Activated naive CD4-positive, alpha-beta T cell treated with anti-CD3 and anti-CD28 coated beads, Interleukin-2, amount 10 ng/mL, durations not matched to agents 7 days and 5 days (primary cell): Measurements from ENCODE around the gene MEMO1.
A peak's percentile ranks its signal among the peaks of the same experiment; 100 is the strongest.
"Not testable (repeated sequence)": the region's sequence is repeated elsewhere in the genome, so short reads cannot be mapped to it uniquely, and the experiment has no call there.

ENCODE experiments used
- CTCF ChIA-PET: fragments of 350-600 bp; sonication (Branson Sonifier 250); formaldehyde crosslinking; loops from one replicate; lab custom pipeline; 2021; ENCODE audit warnings: antibody characterized with exemption; lab: Charles Lee
- DNase-seq: peaks from one replicate; pipeline ENCODE4 v3.0.0-alpha.2; 2020
- H3K27ac Mint-ChIP-seq: one replicate; pipeline ENCODE4 v1.8.0; 2021; ENCODE audit warnings: mild to moderate bottlenecking, moderate library complexity, mixed read lengths
- H3K27me3 Mint-ChIP-seq: one replicate; pipeline ENCODE4 v1.8.0; 2021; ENCODE audit warnings: mild to moderate bottlenecking, mixed read lengths
- H3K36me3 Mint-ChIP-seq: one replicate; pipeline ENCODE4 v1.8.0; 2021; ENCODE audit warnings: mixed read lengths
- H3K4me1 Mint-ChIP-seq: one replicate; pipeline ENCODE4 v1.8.0; 2021; ENCODE audit warnings: mixed read lengths
- H3K4me3 Mint-ChIP-seq: one replicate; pipeline ENCODE4 v1.8.0; 2021; ENCODE audit warnings: mild to moderate bottlenecking, moderate library complexity, mixed read lengths
- H3K9me3 Mint-ChIP-seq: one replicate; pipeline ENCODE4 v1.8.0; 2021; ENCODE audit warnings: mixed read lengths

Gene MEMO1

GRCh38 chr2:32010670-32011484 lies at the start of gene MEMO1:
MEMO1 (minus strand) TSS chr2:32011008; CDS start chr2:32010247, 761 bp downstream.
- peak; percentile 95 for DNase-seq
- H3K4me1 Mint-ChIP-seq, result peaks cover 41% of the 10 kb centered on the region
- CTCF ChIA-PET, result interaction anchor here (0.5 kb wide), 1 partner anchor 764 kb away, joined by 3 read pairs; no protein-coding TSS in a partner anchor
- peak within 1 kb of the TSS; percentile 96 for H3K27ac Mint-ChIP-seq
- peak within 1 kb of the TSS; percentile 85 for H3K4me3 Mint-ChIP-seq
- no peaks in the 10 kb centered on the region for H3K27me3 Mint-ChIP-seq
- peaks cover 6% of the 10 kb centered on the region for H3K36me3 Mint-ChIP-seq
- no peaks in the 10 kb centered on the region for H3K9me3 Mint-ChIP-seq

GRCh38 chr2:32060266-32060665 lies 49.5 kb upstream of the MEMO1 start:
- Mint-ChIP-seq H3K4me3 (no peak overlapping the region), H3K36me3 (no peaks in the 10 kb centered on the region), H3K4me1 (peaks cover 19% of the 10 kb centered on the region), H3K27ac (no peak overlapping the region), H3K9me3 (no peaks in the 10 kb centered on the region), H3K27me3 (peaks cover 25% of the 10 kb centered on the region)
- DNase-seq, result no peak
- CTCF ChIA-PET, result no interaction called here

DNA sequence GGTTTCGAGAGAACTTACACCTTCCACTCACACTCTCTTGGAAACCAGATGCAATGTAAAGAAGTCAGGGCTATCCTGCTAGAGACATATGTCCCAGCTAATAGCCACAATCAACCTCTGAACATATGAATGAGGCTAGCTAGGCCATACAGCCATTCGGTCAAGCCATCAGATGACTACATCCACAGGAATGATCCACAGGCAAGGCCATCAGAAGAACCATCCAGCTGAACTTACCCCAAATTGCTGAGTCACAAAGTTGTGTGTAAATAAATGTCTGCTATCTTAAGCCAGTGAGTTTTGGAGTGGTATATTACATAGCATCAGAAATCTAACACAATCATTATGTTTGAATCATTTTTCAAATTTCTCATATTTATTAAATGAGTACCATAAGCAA lies 47.3 kb upstream of the MEMO1 start:
- no peaks in the 10 kb centered on the region for H3K36me3 Mint-ChIP-seq
- no peak overlapping the region for H3K4me3 Mint-ChIP-seq
- DNase-seq, result no peak
- CTCF ChIA-PET, result no interaction called here
- H3K9me3 Mint-ChIP-seq, result no peaks in the 10 kb centered on the region
- peaks cover 23% of the 10 kb centered on the region for H3K27me3 Mint-ChIP-seq
- H3K27ac Mint-ChIP-seq, result no peak overlapping the region
- peaks cover 13% of the 10 kb centered on the region for H3K4me1 Mint-ChIP-seq

DNA sequence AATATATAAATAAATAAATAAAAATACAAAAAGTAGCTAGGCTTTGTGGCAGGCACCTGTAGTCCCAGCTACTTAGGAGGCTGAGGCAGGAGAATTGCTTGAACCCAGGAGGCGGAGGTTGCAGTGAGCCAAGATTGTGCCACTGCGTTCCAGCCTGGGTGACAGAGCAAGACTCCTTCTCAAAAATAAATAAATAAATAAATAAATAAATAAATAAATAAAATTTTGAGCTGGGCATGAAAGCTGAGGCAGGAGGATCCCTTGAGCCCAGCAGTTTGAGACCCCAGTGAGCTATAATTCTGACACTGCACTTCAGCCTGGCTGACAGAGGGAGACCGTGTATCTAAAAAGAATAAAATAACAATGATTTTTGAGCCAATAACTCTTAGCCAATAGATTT lies 43.8 kb upstream of the MEMO1 start:
- H3K27ac Mint-ChIP-seq, H3K27me3 Mint-ChIP-seq, H3K4me3 Mint-ChIP-seq, H3K36me3 Mint-ChIP-seq, CTCF ChIA-PET, H3K9me3 Mint-ChIP-seq, DNase-seq, H3K4me1 Mint-ChIP-seq: not testable (repeated sequence)

GRCh38 chr2:32051836-32052439 lies 41.1 kb upstream of the MEMO1 start:
- no peaks in the 10 kb centered on the region for H3K9me3 Mint-ChIP-seq
- no peak overlapping the region for H3K27ac Mint-ChIP-seq
- H3K4me3 Mint-ChIP-seq, result no peak overlapping the region
- no peaks in the 10 kb centered on the region for H3K4me1 Mint-ChIP-seq
- no peaks in the 10 kb centered on the region for H3K36me3 Mint-ChIP-seq
- CTCF ChIA-PET, result no interaction called here
- H3K27me3 Mint-ChIP-seq, result peaks cover under 1% of the 10 kb centered on the region
- no peak for DNase-seq

DNA sequence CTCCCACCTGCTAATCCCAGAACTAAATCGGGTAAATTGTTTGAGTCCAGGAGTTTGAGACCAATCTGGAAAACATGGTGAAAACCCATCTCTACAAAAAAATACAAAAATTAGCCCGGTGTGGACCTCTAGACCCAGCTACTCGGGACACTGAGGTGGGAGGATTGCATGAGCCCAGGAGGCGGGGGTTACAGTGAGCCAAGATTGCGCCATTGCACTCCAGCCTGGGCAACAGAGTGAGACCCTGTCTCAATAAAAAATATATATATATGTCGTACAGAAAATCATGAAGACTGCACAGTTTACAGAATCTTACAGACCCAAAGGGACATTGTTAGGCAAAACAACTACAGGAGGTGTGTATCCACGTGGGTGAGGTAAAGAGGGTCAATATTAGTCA lies 32.8 kb upstream of the MEMO1 start:
- CTCF ChIA-PET, result no interaction called here
- no peak overlapping the region for H3K4me3 Mint-ChIP-seq
- H3K4me1 Mint-ChIP-seq, result peaks cover 17% of the 10 kb centered on the region
- no peaks in the 10 kb centered on the region for H3K36me3 Mint-ChIP-seq
- DNase-seq, result no peak
- H3K27me3 Mint-ChIP-seq, result peaks cover 7% of the 10 kb centered on the region
- no peak overlapping the region for H3K27ac Mint-ChIP-seq
- H3K9me3 Mint-ChIP-seq, result no peaks in the 10 kb centered on the region

GRCh38 chr2:32039447-32040219 lies 28.8 kb upstream of the MEMO1 start, which contains the start of gene DPY30:
DPY30 (minus strand) TSS chr2:32039805; CDS start chr2:32039456, 349 bp downstream.
- CTCF ChIA-PET, result interaction anchor here (1.0 to 1.3 kb wide), 2 partner anchors 24 to 31 kb away, joined by 5 to 6 read pairs; partner anchors contain the start of gene SPAST
- peak; percentile 94 for DNase-seq
- H3K36me3 Mint-ChIP-seq, result peaks cover 4% of the 10 kb centered on the region
- H3K4me1 Mint-ChIP-seq, result peaks cover 20% of the 10 kb centered on the region
- peak within 1 kb of the TSS; percentile 82 for H3K4me3 Mint-ChIP-seq
- peak within 1 kb of the TSS; percentile 90 for H3K27ac Mint-ChIP-seq
- peaks cover 3% of the 10 kb centered on the region for H3K27me3 Mint-ChIP-seq
- no peaks in the 10 kb centered on the region for H3K9me3 Mint-ChIP-seq

DNA sequence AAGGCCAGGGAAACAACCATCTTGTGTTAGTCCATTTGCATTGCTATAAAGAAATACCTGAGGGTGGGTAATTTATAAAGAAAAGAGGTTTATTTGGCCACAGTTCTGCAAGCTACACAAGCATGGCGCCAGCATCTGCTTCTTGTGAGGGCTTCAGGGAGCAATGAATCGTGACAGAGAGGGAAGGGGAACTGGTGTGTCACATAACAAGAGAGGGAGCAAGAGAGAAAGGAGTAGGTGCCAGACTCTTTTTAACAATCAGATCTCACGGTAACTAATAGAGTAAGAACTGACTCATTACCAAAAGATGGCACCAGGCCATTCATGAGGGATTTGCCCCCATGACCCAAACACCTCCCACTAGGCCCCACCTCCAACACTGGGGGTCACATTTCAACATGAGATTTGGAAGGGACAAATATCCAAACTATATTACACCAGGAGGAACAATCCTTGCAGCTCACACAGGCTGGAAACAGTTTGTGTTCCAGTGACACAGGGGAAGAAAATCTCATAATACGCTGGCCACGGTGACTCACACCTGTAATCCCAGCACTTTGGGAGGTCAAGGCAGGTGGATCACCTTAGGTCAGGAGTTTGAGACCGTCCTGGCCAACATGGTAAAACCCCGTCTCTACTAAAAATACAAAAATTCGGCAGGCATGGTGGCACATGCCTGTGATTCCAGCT lies 23.5 kb upstream of the MEMO1 start:
- CTCF ChIA-PET, H3K27ac Mint-ChIP-seq, DNase-seq, H3K9me3 Mint-ChIP-seq, H3K4me3 Mint-ChIP-seq, H3K27me3 Mint-ChIP-seq: not testable (repeated sequence)
- Mint-ChIP-seq H3K36me3 (peaks cover 21% of the 10 kb centered on the region), H3K4me1 (peaks cover 19% of the 10 kb centered on the region)

DNA sequence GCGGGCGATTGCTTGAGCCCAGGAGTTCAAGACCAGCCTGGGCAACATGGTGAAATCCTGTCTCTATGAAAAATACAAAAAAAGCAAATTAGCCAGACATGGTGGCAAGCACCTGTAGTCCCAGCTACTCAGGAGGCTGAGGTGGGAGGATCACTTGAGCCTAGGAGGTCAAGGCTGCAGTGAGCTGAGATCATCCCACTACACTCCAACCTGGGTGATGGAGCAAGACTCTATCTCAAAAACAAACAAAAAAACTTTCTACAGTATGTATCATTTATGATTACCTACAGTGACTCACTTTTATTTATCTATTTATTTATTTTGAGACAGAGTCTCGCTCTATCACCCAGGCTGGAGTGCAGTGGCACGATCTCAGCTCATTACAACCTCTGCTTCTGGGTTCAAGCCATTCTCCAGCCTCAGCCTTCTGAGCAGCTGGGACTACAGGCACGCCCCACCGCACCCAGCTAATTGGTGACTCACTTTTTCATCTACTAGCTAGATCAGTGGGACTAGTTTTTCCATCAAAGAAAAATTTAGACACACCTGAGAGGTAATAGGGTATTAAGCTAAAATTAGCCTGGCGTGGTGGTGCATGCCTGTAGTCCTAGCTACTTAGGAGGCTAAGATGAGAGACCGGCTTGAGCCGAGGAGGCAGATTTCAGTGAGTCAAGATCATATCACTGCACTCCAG lies 8.1 kb upstream of the MEMO1 start:
- H3K27me3 Mint-ChIP-seq, H3K9me3 Mint-ChIP-seq, H3K27ac Mint-ChIP-seq, CTCF ChIA-PET, H3K4me3 Mint-ChIP-seq, DNase-seq, H3K4me1 Mint-ChIP-seq: not testable (repeated sequence)
- H3K36me3 Mint-ChIP-seq, result peaks cover 19% of the 10 kb centered on the region

DNA sequence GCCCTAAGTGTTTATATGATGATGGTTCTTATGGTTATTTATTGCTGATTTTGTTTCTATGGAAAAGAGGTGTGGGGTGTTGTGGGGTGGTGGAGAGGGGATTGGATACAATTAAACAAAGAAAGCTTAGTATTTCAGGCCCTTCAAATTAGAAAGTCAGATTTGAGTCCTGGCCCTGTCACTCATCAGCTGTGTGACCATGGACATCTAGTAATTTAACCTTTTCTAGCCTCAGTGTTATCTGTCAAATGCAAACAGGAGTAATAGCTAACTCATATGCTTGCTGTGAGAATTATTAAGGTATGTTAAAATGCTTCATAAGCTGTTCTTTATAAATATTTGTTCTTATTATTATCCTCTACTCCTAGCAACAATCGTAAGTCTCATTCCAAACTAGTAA lies 2.1 kb upstream of the MEMO1 start:
- H3K27me3 Mint-ChIP-seq, result no peaks in the 10 kb centered on the region
- CTCF ChIA-PET, result interaction anchor here (0.7 kb wide), 1 partner anchor 13 kb away, joined by 3 read pairs; no protein-coding TSS in a partner anchor
- no peak overlapping the region for H3K4me3 Mint-ChIP-seq
- H3K9me3 Mint-ChIP-seq, result no peaks in the 10 kb centered on the region
- H3K4me1 Mint-ChIP-seq, result peaks cover 29% of the 10 kb centered on the region
- peaks cover 11% of the 10 kb centered on the region for H3K36me3 Mint-ChIP-seq
- no peak for DNase-seq
- H3K27ac Mint-ChIP-seq, result no peak overlapping the region

GRCh38 chr2:32011485-32011960 lies 715 bp upstream of the MEMO1 start:
- H3K27ac Mint-ChIP-seq, result peak overlapping the region; percentile 96
- CTCF ChIA-PET, result interaction anchor here (0.5 kb wide), 1 partner anchor 763 kb away, joined by 3 read pairs; no protein-coding TSS in a partner anchor
- no peak for DNase-seq
- peaks cover 9% of the 10 kb centered on the region for H3K36me3 Mint-ChIP-seq
- H3K9me3 Mint-ChIP-seq, result no peaks in the 10 kb centered on the region
- H3K4me1 Mint-ChIP-seq, result peaks cover 38% of the 10 kb centered on the region
- no peaks in the 10 kb centered on the region for H3K27me3 Mint-ChIP-seq
- H3K4me3 Mint-ChIP-seq, result peak overlapping the region; percentile 85

DNA sequence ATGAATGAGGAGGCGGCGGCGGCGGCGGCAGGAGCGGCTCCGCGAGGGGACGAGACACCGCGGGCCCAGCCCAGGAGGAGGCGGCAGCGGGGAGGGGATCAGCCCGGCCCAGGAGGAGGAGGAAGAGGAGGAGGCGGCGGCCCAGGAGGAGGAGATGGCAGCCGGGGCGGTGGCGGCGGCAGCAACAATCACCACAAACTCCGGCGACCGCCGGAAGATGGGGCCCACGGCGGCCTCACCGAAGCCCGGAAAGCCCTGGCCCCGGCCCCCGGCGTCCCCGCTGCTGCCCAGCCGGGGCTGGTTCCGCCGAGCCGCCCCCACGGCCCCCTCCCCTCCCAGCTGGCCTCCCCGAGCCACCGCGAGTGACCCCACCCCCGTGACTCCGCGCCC lies 533 bp downstream of the MEMO1 start:
- H3K36me3 Mint-ChIP-seq, result peaks cover 11% of the 10 kb centered on the region
- peaks cover 47% of the 10 kb centered on the region for H3K4me1 Mint-ChIP-seq
- H3K27me3 Mint-ChIP-seq, CTCF ChIA-PET, H3K9me3 Mint-ChIP-seq: not testable (repeated sequence)
- H3K27ac Mint-ChIP-seq, result peak overlapping the region; percentile 79
- H3K4me3 Mint-ChIP-seq, result peak overlapping the region; percentile 61
- DNase-seq, result peak; percentile 79

DNA sequence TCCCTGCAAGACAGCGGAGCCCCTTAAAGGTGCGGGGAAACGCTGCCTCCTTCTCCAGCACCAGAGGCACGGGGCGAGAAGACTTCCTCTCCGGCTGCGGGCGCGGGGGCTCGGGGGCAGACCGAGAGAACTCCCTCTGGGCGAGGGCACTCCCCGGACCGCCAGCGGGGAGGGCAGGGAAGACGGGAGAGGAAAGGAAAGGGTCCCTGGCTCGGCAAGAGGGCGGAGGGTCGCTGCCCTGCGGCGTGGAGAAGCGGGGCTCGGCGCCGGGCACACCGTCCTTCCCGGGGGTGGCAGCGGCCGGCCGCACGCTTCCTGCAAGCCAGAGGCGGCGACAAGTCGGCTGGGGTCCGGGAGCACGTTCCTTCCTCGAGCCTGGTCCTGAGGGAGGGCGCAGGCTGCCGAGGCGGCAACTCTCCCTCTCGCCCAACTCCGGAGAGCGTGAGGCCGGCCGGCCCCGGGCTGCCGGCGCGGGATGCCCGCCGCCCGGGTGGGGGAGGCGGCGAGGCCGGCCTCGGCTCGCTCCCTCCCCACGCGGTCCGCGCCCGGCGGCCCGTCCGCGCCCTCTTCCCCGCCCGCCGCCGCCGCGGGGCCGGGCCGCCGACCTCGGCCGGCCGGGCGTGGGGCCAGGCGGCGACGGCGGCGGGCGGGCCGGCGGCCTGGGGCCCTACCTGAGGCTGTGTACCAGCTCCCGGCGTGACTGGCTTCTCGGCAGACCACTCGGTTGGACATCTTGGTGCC lies 1.1 kb downstream of the MEMO1 start:
- Mint-ChIP-seq H3K9me3 (no peaks in the 10 kb centered on the region), H3K4me1 (peaks cover 52% of the 10 kb centered on the region), H3K27ac (peak overlapping the region; percentile 90), H3K27me3 (no peaks in the 10 kb centered on the region), H3K36me3 (peaks cover 14% of the 10 kb centered on the region), H3K4me3 (peak overlapping the region; percentile 94)
- peak; percentile 61 for DNase-seq
- CTCF ChIA-PET, result no interaction called here
